ENCODE measurements around the gene NDUFAF7. TPM values are rescaled to one million over a fixed set of nuclear protein-coding genes. Genes with fewer than 3 reads are reported as not detected.
A peak's percentile ranks its signal among the peaks of the same experiment; 100 is the strongest.

The NDUFAF7 gene
- total and polyA plus RNA-seq, 2 of the 13 experiments (the other 11 are each of a cell fraction or from before 2014, with no cell fraction given): 27.0 to 40.8 TPM

GRCh38 chr2:37188570-37188969, 42.9 kb upstream of the NDUFAF7 start, which contains the start of gene SULT6B1:
Gene SULT6B1 (minus strand): TSS chr2:37188670. CDS start chr2:37188640, 30 bp downstream.
- H3K4me3 ChIP-seq (replicated peaks in 1 of 3; ENCODE audit: insufficient read depth in 1 of 3, low read depth in 2 of 3, low read length in 3 of 3): 0 out of 6 replicates have a peak within 1 kb of the TSS, but pooled peaks of 1 of the 3 experiments have one; percentile 7
- no peaks in the 10 kb centered on the region for H3K79me2 ChIP-seq (ENCODE audit: insufficient read depth, low read length)
- intact Hi-C loops (cut with micrococcal nuclease; ENCODE audit: unreplicated experiment) (no loop called here), in situ Hi-C loops (cut with HindIII; ENCODE audit: extremely low pct_ligation_motif_present, low pct_unique_long_range_greater_than_20kb) (no loop called here)
- no peak for TF ChIP-seq DRAP1 (CRISPR knock-in tag; IDR thresholded peaks at IDR 0.05)
- no peak for TF ChIP-seq ZNF563 (CRISPR knock-in tag; IDR thresholded peaks at IDR 0.05)
- TF ChIP-seq GZF1 (CRISPR knock-in tag; IDR thresholded peaks at IDR 0.05): no peak
- H2AFZ ChIP-seq (ENCODE audit: low read length): no peak within 1 kb of the TSS
- DNase-seq (ENCODE audit: low spot score) (no peak), FAIRE-seq (no peak), ATAC-seq (no peak)
- H3K9me3 ChIP-seq (ENCODE audit: low read length): no peaks in the 10 kb centered on the region
- no peak within 1 kb of the TSS for H3K9ac ChIP-seq (ENCODE audit: insufficient read depth, low read depth, low read length)
- ChIA-PET CTCF (ENCODE audit: low intra/inter-chr PET ratio, low total read pairs) (no interaction called here), POLR2A (interaction anchor here (1.1 kb wide), 1 partner anchor 10 kb away, joined by 4 read pairs; no protein-coding TSS in a partner anchor)
- no TSS peak for BruUV-seq (replicated peaks)
- H3K36me3 ChIP-seq (replicated peaks in 1 of 2; ENCODE audit: control insufficient read depth in 1 of 2, insufficient read depth in 2 of 2, low read length in 2 of 2): no peaks in the 10 kb centered on the region
- 57% methylated on average over 2 of the region's 2 CpGs for WGBS (ENCODE audit: low lambda C conversion rate)
- peaks cover 21% of the 10 kb centered on the region for H3K4me1 ChIP-seq (ENCODE audit: insufficient read depth, low read length)
- H4K20me1 ChIP-seq (ENCODE audit: insufficient read depth, low read length): no peaks in the 10 kb centered on the region
- peaks cover 3 to 23% of the 10 kb centered on the region in 2 experiments; a peak in 3 of 5 replicates for H3K27me3 ChIP-seq (ENCODE audit: control insufficient read depth in 1 of 2, insufficient read depth in 2 of 2, low read length in 2 of 2)
- H3K27ac ChIP-seq (ENCODE audit: extremely low read length, insufficient read depth, low read length): no peak within 1 kb of the TSS
- H3K4me2 ChIP-seq (ENCODE audit: low read depth, low read length): peak within 1 kb of the TSS; percentile 62

GRCh38 chr2:37189452-37190153, 41.9 kb upstream of the NDUFAF7 start:
- Histone ChIP-seq H3K27ac (ENCODE audit: extremely low read length, insufficient read depth, low read length) (no peak overlapping the region), H3K4me1 (ENCODE audit: insufficient read depth, low read length) (peaks cover 21% of the 10 kb centered on the region), H3K9me3 (ENCODE audit: low read length) (no peaks in the 10 kb centered on the region), H3K79me2 (ENCODE audit: insufficient read depth, low read length) (no peaks in the 10 kb centered on the region), H2AFZ (ENCODE audit: low read length) (no peak overlapping the region), H3K36me3 (replicated peaks in 1 of 2; ENCODE audit: control insufficient read depth in 1 of 2, insufficient read depth in 2 of 2, low read length in 2 of 2) (no peaks in the 10 kb centered on the region), H3K4me3 (replicated peaks in 1 of 3; ENCODE audit: insufficient read depth in 1 of 3, low read depth in 2 of 3, low read length in 3 of 3) (0 out of 6 replicates have a peak overlapping the region, but pooled peaks of 2 of the 3 experiments have one; percentile 4 to 7), H3K9ac (ENCODE audit: insufficient read depth, low read depth, low read length) (no peak overlapping the region), H3K4me2 (ENCODE audit: low read depth, low read length) (peak overlapping the region; percentile 62), H3K27me3 (ENCODE audit: control insufficient read depth in 1 of 2, insufficient read depth in 2 of 2, low read length in 2 of 2) (peaks cover 3 to 23% of the 10 kb centered on the region in 2 experiments; a peak in 3 of 5 replicates), H4K20me1 (ENCODE audit: insufficient read depth, low read length) (no peaks in the 10 kb centered on the region)
- peak; percentile 98 for ATAC-seq
- intact Hi-C loops (cut with micrococcal nuclease; ENCODE audit: unreplicated experiment): loop anchor here (1.0 kb wide), 1 partner anchor 21 kb away; no protein-coding TSS in a partner anchor
- BruUV-seq (replicated peaks): no TSS peak
- peak; percentile 90 for DNase-seq (ENCODE audit: low spot score)
- peak; percentile 99 for FAIRE-seq
- in situ Hi-C loops (cut with HindIII; ENCODE audit: extremely low pct_ligation_motif_present, low pct_unique_long_range_greater_than_20kb): no loop called here
- POLR2A ChIA-PET: interaction anchor here (0.8 to 2.9 kb wide), 4 partner anchors 11 to 42 kb away, joined by 3 to 9 read pairs (median 4); partner anchors contain the start of genes CEBPZ and NDUFAF7
- CTCF ChIA-PET (ENCODE audit: low intra/inter-chr PET ratio, low total read pairs): no interaction called here
- 41% methylated on average over 6 of the region's 6 CpGs for WGBS (ENCODE audit: low lambda C conversion rate)
- TF ChIP-seq ZBTB14 (CRISPR knock-in tag; IDR thresholded peaks at IDR 0.05) (no peak), TBX3 (IDR thresholded peaks at IDR 0.05; ENCODE audit: borderline replicate concordance) (no peak), ZNF777 (CRISPR knock-in tag; IDR thresholded peaks at IDR 0.05) (no peak), SOX13 (IDR thresholded peaks at IDR 0.05) (no peak), SOX13 (CRISPR knock-in tag; conservative IDR thresholded peaks at IDR 0.05 in 1 of 2, IDR thresholded peaks at IDR 0.05 in 1 of 2) (peak in 1 of 2 experiments; percentile 65; a peak in 1 of 4 replicates), CHD4 (IDR thresholded peaks at IDR 0.05; ENCODE audit: borderline replicate concordance, low read length) (no peak), ZNF564 (CRISPR knock-in tag; IDR thresholded peaks at IDR 0.05) (no peak), ZNF850 (CRISPR knock-in tag; conservative IDR thresholded peaks at IDR 0.05) (no peak), ZNF713 (CRISPR knock-in tag; IDR thresholded peaks at IDR 0.05) (no peak), ZNF512 (CRISPR knock-in tag; IDR thresholded peaks at IDR 0.05) (no peak), MIER3 (CRISPR knock-in tag; IDR thresholded peaks at IDR 0.05; ENCODE audit: borderline replicate concordance) (0 out of 2 replicates have a peak, but pooled peaks have one; percentile 29)
